Measurements from ENCODE around the gene SAMD9L.

SAMD9L gene

DNA sequence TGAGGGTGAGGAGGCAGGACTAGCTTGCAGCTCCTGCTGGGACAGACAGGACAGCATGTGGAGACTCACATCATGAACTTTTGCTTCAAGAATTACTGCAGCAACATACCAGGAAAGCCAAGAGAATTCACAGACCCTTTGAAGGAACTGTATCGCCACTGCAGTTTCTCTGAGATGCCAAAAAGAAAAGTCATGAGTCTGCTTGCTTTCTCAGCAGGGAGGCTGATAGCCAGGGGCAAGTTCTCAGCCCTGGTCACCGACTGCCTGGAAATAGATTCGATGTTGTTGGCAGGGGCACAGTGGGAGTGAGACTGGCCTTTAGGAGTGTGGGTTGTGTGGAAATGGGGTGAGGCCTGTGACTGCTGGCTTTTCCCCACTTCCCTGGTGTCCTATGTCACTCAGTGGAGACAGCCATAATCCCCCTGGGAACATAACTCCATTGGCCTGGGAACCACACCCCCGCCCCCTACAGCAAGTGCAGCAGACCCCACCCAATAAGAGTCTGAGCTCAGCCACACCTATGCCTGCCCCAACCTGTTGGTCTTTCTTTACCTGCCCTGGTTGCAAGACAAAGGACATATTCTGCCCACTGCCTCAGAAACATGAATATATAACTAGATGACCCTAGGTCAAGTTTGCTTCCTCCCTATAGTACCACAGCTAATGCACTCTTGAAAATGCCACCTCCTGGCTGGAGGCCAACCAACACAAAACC is 28.8 kb downstream of the SAMD9L start:
- Histone ChIP-seq H3K4me1 (no peaks in the 10 kb centered on the region), H3K36me3 (no peaks in the 10 kb centered on the region), H3K27me3 (no peaks in the 10 kb centered on the region), H3K4me3 (ENCODE audit: low read depth, low read length) (no peak overlapping the region), H3K9me3 (no peaks in the 10 kb centered on the region)
- no peak for DNase-seq
- no peak for TF ChIP-seq CTCF (IDR thresholded peaks at IDR 0.05; ENCODE audit: low read depth, low read length)

DNA sequence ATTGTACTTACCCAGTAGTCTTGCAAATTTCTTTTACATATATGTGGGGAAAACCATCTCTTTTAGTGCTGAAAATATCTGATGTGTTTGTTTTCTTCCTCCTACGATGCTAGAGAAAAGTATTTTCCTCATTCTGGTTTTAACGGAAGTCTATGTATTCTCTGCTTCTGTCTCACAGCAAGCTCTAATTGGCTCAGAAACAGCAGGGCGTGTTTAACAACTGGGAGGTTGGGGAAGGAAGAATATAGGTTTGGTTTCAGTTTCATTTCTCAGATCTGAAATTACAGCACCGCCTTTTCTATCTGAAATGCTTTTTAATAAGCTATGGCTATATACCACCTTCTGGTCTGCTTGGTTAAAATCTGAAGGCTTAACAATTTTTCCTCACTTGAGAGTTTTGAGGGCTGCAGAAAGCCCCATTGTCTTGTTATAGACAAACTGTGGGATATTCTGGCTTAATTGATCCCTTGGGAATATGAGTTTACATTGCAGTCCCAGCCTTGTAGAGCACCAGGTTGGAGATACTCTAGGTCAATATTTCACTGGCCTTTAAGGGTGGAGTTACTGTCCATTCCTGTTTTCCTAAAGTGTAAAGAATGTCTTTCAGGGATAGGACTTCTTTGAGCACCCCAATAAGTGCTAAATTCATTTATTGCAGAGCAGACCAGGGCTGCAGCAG is 30.2 kb downstream of the SAMD9L start, which contains the start of gene SAMD9:
Gene SAMD9, minus strand, starts transcription at position 128 of the 679 bp plus-strand sequence. CDS start 11,882 bp downstream, outside the sequence.
- no peaks in the 10 kb centered on the region for H3K27me3 ChIP-seq
- TF ChIP-seq CTCF (IDR thresholded peaks at IDR 0.05; ENCODE audit: low read depth, low read length), result no peak
- H3K9me3 ChIP-seq, result no peaks in the 10 kb centered on the region
- H3K4me3 ChIP-seq (ENCODE audit: low read depth, low read length), result peak within 1 kb of the TSS; percentile 14
- H3K4me1 ChIP-seq, result no peaks in the 10 kb centered on the region
- no peak for DNase-seq
- H3K36me3 ChIP-seq, result no peaks in the 10 kb centered on the region

DNA sequence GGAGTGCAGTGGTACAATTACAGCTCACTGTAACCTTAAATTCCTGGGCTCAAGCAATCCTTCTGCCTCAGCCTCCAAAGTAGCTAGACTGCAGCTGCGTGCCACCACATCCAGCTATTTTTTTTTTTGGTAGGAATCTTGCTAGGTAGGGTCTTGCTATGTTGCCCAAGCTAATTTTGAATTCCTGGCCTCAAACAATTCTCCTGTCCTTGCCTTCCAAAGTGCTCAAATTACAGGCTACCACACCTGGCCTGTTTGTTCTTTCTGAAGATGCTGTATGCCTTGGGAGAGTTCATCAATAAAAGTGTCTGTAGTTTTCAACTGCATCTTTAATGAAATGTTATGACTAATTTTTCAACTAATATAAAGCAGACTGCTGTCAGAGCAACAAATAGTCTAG is 30.9 kb downstream of the SAMD9L start:
- H3K4me1 ChIP-seq, result no peaks in the 10 kb centered on the region
- no peak overlapping the region for H3K4me3 ChIP-seq (ENCODE audit: low read depth, low read length)
- H3K27me3 ChIP-seq, result no peaks in the 10 kb centered on the region
- no peak for DNase-seq
- TF ChIP-seq CTCF (IDR thresholded peaks at IDR 0.05; ENCODE audit: low read depth, low read length), result no peak
- no peaks in the 10 kb centered on the region for H3K36me3 ChIP-seq
- H3K9me3 ChIP-seq, result no peaks in the 10 kb centered on the region

DNA sequence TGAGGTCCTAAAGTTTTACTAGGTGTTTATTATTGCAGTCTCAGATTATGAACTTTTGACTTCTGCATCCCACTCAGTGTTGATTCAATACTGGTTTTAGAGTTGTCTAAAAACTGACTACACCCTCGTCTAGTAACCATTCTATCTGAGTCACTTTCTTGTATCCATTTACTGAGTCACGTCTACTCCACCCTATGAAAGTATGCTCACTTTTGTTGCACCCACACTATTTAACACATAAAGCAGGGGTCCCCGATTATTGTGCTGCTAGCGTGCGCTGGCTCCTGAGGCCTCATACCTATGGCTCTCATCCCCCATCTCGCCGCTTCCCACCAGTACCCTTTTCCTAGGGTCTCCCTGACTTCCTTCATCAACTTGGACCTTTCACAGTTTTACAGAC is 32.4 kb downstream of the SAMD9L start:
- no peak overlapping the region for H3K4me3 ChIP-seq (ENCODE audit: low read depth, low read length)
- DNase-seq, result no peak
- H3K36me3 ChIP-seq, result no peaks in the 10 kb centered on the region
- no peak for TF ChIP-seq CTCF (IDR thresholded peaks at IDR 0.05; ENCODE audit: low read depth, low read length)
- H3K27me3 ChIP-seq, result no peaks in the 10 kb centered on the region
- no peaks in the 10 kb centered on the region for H3K9me3 ChIP-seq
- H3K4me1 ChIP-seq, result no peaks in the 10 kb centered on the region

DNA sequence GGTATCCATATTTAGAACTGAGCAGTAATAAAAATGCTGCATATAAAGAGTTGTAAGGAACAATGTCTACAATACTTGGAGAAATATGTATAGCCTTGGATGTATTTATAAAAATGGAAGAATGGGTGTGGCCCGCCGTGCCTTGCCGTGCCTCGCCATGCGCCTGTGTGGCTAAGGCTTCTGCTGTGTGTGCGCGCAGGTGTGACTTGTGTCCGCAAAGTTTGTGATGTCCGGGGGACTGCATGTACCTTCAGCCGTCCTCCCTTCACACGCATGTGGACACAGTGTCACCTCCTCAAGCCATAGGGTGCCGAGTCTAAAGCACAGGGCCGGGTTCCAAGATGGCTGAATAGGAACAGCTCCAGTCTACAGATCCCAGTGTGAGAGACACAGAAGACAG is 40.2 kb downstream of the SAMD9L start:
- Histone ChIP-seq H3K4me3 (ENCODE audit: low read depth, low read length) (no peak overlapping the region), H3K36me3 (no peaks in the 10 kb centered on the region), H3K4me1 (no peaks in the 10 kb centered on the region), H3K9me3 (no peaks in the 10 kb centered on the region), H3K27me3 (peaks cover 7% of the 10 kb centered on the region)
- no peak for TF ChIP-seq CTCF (IDR thresholded peaks at IDR 0.05; ENCODE audit: low read depth, low read length)
- no peak for DNase-seq

- H3K27me3 ChIP-seq, result no peaks in the 10 kb centered on the region; the same call in 1 of the 2 replicates
- DNase-seq, result no peak
- H3K4me1 ChIP-seq, result no peaks in the 10 kb centered on the region
- H3K9me3 ChIP-seq, result no peaks in the 10 kb centered on the region
- TF ChIP-seq CTCF (IDR thresholded peaks at IDR 0.05; ENCODE audit: low read depth, low read length), result no peak
- no peaks in the 10 kb centered on the region for H3K36me3 ChIP-seq
- no peak overlapping the region for H3K4me3 ChIP-seq (ENCODE audit: low read depth, low read length)
Observed at GRCh38 chr7:93097388-93097787, 50.8 kb downstream of the SAMD9L start.
